SU-DHL-6 (cell line): ENCODE measurements around the gene DIAPH1.
A peak's percentile ranks its signal among the peaks of the same experiment; 100 is the strongest.

Experiments used
- H2AFZ ChIP-seq: fragments of 200-600 bp; sonication (generic); 2 replicates; pipeline ENCODE4 v1.6.1; 2014; ENCODE audit warnings: low read depth, mild to moderate bottlenecking, moderate library complexity, mixed read lengths, antibody characterized with exemption, low read length; ENCODE audit not compliant: severe bottlenecking
- H3F3A ChIP-seq: fragments of 200-600 bp; shearing (Covaris generic); 2 replicates; pipeline ENCODE4 v1.6.0; 2016; ENCODE audit warnings: antibody characterized with exemption, mild to moderate bottlenecking; ENCODE audit not compliant: insufficient read depth
- H3K27ac ChIP-seq: fragments of 200-600 bp; sonication (generic); 2 replicates; pipeline ENCODE4 v1.5.1; 2016; ENCODE audit warnings: low read depth, mild to moderate bottlenecking, low read length, moderate library complexity, mixed read lengths
- H3K27me3 ChIP-seq: fragments of 200-600 bp; sonication (generic), shearing (Covaris generic); 2 replicates; pipeline ENCODE4 v1.6.0; 2014; ENCODE audit warnings: mild to moderate bottlenecking, low read length
- H3K36me3 ChIP-seq: fragments of 200-600 bp; sonication (generic); 2 replicates; pipeline ENCODE4 v1.6.1; 2014; ENCODE audit warnings: mild to moderate bottlenecking, low read length, mixed read lengths
- H3K4me2 ChIP-seq: fragments of 300-600, 200-600 bp; shearing (Covaris generic), sonication (generic); 2 replicates; pipeline ENCODE4 v1.6.0; 2014; ENCODE audit warnings: low read length, low read depth, mild to moderate bottlenecking; ENCODE audit not compliant: poor library complexity, severe bottlenecking
- H3K4me3 ChIP-seq: fragments of 200-600 bp; sonication (generic); 2 replicates; pipeline ENCODE4 v1.5.1; 2014; ENCODE audit warnings: antibody characterized with exemption, low read length, mild to moderate bottlenecking, mixed read lengths; ENCODE audit not compliant: insufficient read depth, poor library complexity, severe bottlenecking
- H3K79me2 ChIP-seq: fragments of 200-600 bp; sonication (generic); 2 replicates; pipeline ENCODE4 v1.6.1; 2014; ENCODE audit warnings: mild to moderate bottlenecking, low read length, moderate library complexity; ENCODE audit not compliant: insufficient read depth
- H3K9ac ChIP-seq: fragments of 200-600 bp; sonication (generic); 2 replicates; pipeline ENCODE4 v1.7.0; 2014; ENCODE audit warnings: mild to moderate bottlenecking, low read length
- H3K9me2 ChIP-seq: fragments of 200-600 bp; sonication (generic); replicated peaks from 2 replicates; pipeline ENCODE4 v1.6.1; 2014; ENCODE audit warnings: low read length; ENCODE audit not compliant: insufficient read depth
- H3K9me3 ChIP-seq: fragments of 200-600 bp; sonication (generic); 2 replicates; pipeline ENCODE4 v1.6.1; 2014; ENCODE audit warnings: low read length, mixed read lengths; ENCODE audit not compliant: insufficient read depth
- H4K20me1 ChIP-seq: fragments of 200-600 bp; sonication (generic); 2 replicates; pipeline ENCODE4 v1.6.1; 2014; ENCODE audit warnings: low read depth, mild to moderate bottlenecking, antibody characterized with exemption, low read length, moderate library complexity, mixed read lengths
- CTCF ChIP-seq: fragments of 200-600 bp; sonication (generic); IDR thresholded peaks from one replicate; pipeline ENCODE4 v1.5.1; 2017; ENCODE audit warnings: antibody characterized with exemption, mild to moderate bottlenecking, low read length, moderate library complexity; ENCODE audit not compliant: insufficient read depth, poor library complexity, severe bottlenecking
- EZH2phosphoT487 ChIP-seq: fragments of 200-600 bp; sonication (generic), shearing (Covaris generic); conservative IDR thresholded peaks from 2 replicates; pipeline ENCODE4 v1.6.1; 2018; ENCODE audit warnings: mild to moderate bottlenecking, antibody characterized with exemption, low read length, moderate library complexity, mixed read lengths

DIAPH1 gene

GRCh38 chr5:141510850-141511601, 107.8 kb downstream of the DIAPH1 start:
- peaks cover 95% of the 10 kb centered on the region for H3F3A ChIP-seq
- no peaks in the 10 kb centered on the region for H3K9me3 ChIP-seq
- H3K4me2 ChIP-seq: peak overlapping the region; percentile 87
- H3K79me2 ChIP-seq: no peaks in the 10 kb centered on the region; the same call in 1 of the 2 replicates
- no peaks in the 10 kb centered on the region for H3K27me3 ChIP-seq
- H3K27ac ChIP-seq: peak overlapping the region; percentile 99
- H3K9ac ChIP-seq: peak overlapping the region; percentile 84
- H3K36me3 ChIP-seq: no peaks in the 10 kb centered on the region; the same call in 1 of the 2 replicates
- no peaks in the 10 kb centered on the region for H4K20me1 ChIP-seq
- no peak overlapping the region for H2AFZ ChIP-seq
- H3K4me3 ChIP-seq: peak overlapping the region; percentile 57
- no peaks in the 10 kb centered on the region for H3K9me2 ChIP-seq
- no peak for TF ChIP-seq EZH2phosphoT487
- no peak for TF ChIP-seq CTCF

- peaks cover 95% of the 10 kb centered on the region for H3F3A ChIP-seq
- peak overlapping the region; percentile 57 for H3K4me3 ChIP-seq
- H3K4me2 ChIP-seq: peak overlapping the region; percentile 87
These were observed 108.6 kb downstream of the DIAPH1 start for GRCh38 chr5:141510160-141510559.

GRCh38 chr5:141508798-141509611, 109.8 kb downstream of the DIAPH1 start:
- H3K9me2 ChIP-seq: no peaks in the 10 kb centered on the region
- H3K79me2 ChIP-seq: peaks cover 13% of the 10 kb centered on the region; the same call in 1 of the 2 replicates
- H3K27me3 ChIP-seq: no peaks in the 10 kb centered on the region
- H3K4me2 ChIP-seq: peak overlapping the region; percentile 87
- H3K4me3 ChIP-seq: peak overlapping the region; percentile 40
- H3K9ac ChIP-seq: peak overlapping the region; percentile 84
- H3K27ac ChIP-seq: peak overlapping the region; percentile 99
- H2AFZ ChIP-seq: no peak overlapping the region
- peaks cover 97% of the 10 kb centered on the region for H3F3A ChIP-seq
- no peak for TF ChIP-seq CTCF
- no peak for TF ChIP-seq EZH2phosphoT487
- no peaks in the 10 kb centered on the region; the same call in 1 of the 2 replicates for H3K36me3 ChIP-seq
- H3K9me3 ChIP-seq: no peaks in the 10 kb centered on the region
- no peaks in the 10 kb centered on the region for H4K20me1 ChIP-seq

More at GRCh38 chr5:141510160-141510559, 108.6 kb downstream of the DIAPH1 start:
- no peaks in the 10 kb centered on the region for H3K9me2 ChIP-seq
- no peak overlapping the region for H2AFZ ChIP-seq
- peak overlapping the region; percentile 84 for H3K9ac ChIP-seq
- H3K27me3 ChIP-seq: no peaks in the 10 kb centered on the region
- no peaks in the 10 kb centered on the region; the same call in 1 of the 2 replicates for H3K36me3 ChIP-seq
- H3K9me3 ChIP-seq: no peaks in the 10 kb centered on the region
- H3K79me2 ChIP-seq: peaks cover 6% of the 10 kb centered on the region; the same call in 1 of the 2 replicates
- TF ChIP-seq EZH2phosphoT487: no peak
- TF ChIP-seq CTCF: no peak
- no peaks in the 10 kb centered on the region for H4K20me1 ChIP-seq
- peak overlapping the region; percentile 99 for H3K27ac ChIP-seq
